IMR-90 (cell line): ENCODE results near the gene SERPINB1. TPM values are rescaled to one million over a fixed set of nuclear protein-coding genes. Genes with fewer than 3 reads are reported as not detected.

Source experiments
- ATAC-seq: fragments of 200-7000 bp; cut with Tn5 transposase; 2 replicates; pipeline ENCODE4 v1.9.1; 2020; ENCODE audit warnings: low read depth, mild to moderate bottlenecking, moderate library complexity
- BruUV-seq: library from RNA; stranded (reverse); fragments of 400-500 nt; replicated peaks from 2 replicates; lab custom pipeline; 2021; lab: Mats Ljungman, UMichigan
- CTCF ChIA-PET: fragments of 300-600 bp; formaldehyde crosslinking; extraction: SDS; loops from one replicate; lab custom pipeline; 2021; ENCODE audit warnings: antibody characterized with exemption; lab: Yijun Ruan, JAX
- POLR2A ChIA-PET: fragments of 300-600 bp; sonication (Branson Sonifier 250); formaldehyde crosslinking; loops from one replicate; lab custom pipeline; 2022; ENCODE audit warnings: antibody characterized with exemption; ENCODE audit not compliant: unreplicated experiment; lab: Charles Lee
- DNase-seq: peaks from one replicate; pipeline ENCODE4 v3.0.0; 2013
- H2AFZ ChIP-seq: replicated peaks from 2 replicates; pipeline ENCODE3; 2013; ENCODE audit warnings: low read length, mild to moderate bottlenecking; ENCODE audit not compliant: poor library complexity
- H2AK5ac ChIP-seq: 2 replicates; pipeline ENCODE4 v1.6.1; 2013; ENCODE audit warnings: low read depth, low read length, inconsistent platforms
- H2AK9ac ChIP-seq: replicated peaks from 2 replicates; pipeline ENCODE3; 2013; ENCODE audit warnings: mild to moderate bottlenecking, low read depth, low read length, moderate library complexity; ENCODE audit not compliant: poor library complexity
- H2BK120ac ChIP-seq: 2 replicates; pipeline ENCODE4 v1.6.1; 2013; ENCODE audit warnings: low read depth, low read length, inconsistent platforms
- H2BK15ac ChIP-seq: 3 replicates; pipeline ENCODE4 v1.6.1; 2013; ENCODE audit warnings: low read depth, low read length, inconsistent platforms
- H2BK20ac ChIP-seq: 2 replicates; pipeline ENCODE4 v1.6.1; 2013; ENCODE audit warnings: low read depth, mild to moderate bottlenecking, inconsistent platforms, low read length, moderate library complexity
- H2BK5ac ChIP-seq: 2 replicates; pipeline ENCODE4 v1.6.1; 2013; ENCODE audit warnings: mild to moderate bottlenecking, low read depth, low read length, inconsistent platforms; ENCODE audit not compliant: poor library complexity, severe bottlenecking
- H3K14ac ChIP-seq: replicated peaks from 2 replicates; pipeline ENCODE4 v1.6.1; 2013; ENCODE audit warnings: low read depth, low read length, inconsistent platforms
- H3K18ac ChIP-seq: 2 replicates; pipeline ENCODE4 v1.6.1; 2013; ENCODE audit warnings: low read depth, low read length, control low read depth
- H3K23ac ChIP-seq: 2 replicates; pipeline ENCODE4 v1.6.1; 2013; ENCODE audit warnings: low read depth, low read length, inconsistent platforms
- H3K27ac ChIP-seq: 2 replicates; pipeline ENCODE4 v1.5.1; 2013; ENCODE audit warnings: mild to moderate bottlenecking, control low read depth, low read length; ENCODE audit not compliant: insufficient read depth
- H3K27me3 ChIP-seq: 2 replicates; pipeline ENCODE4 v1.6.1; 2013; ENCODE audit warnings: low read length; ENCODE audit not compliant: control insufficient read depth, insufficient read depth
- H3K36me3 ChIP-seq: 2 replicates; pipeline ENCODE4 v1.6.1; 2013; ENCODE audit warnings: low read length, mixed read lengths; ENCODE audit not compliant: control insufficient read depth, insufficient read depth
- H3K4ac ChIP-seq: 2 replicates; pipeline ENCODE4 v1.6.1; 2013; ENCODE audit warnings: low read depth, low read length, inconsistent platforms
- H3K4me1 ChIP-seq: 2 replicates; pipeline ENCODE4 v1.6.1; 2013; ENCODE audit warnings: low read length, mixed read lengths; ENCODE audit not compliant: control insufficient read depth, insufficient read depth
- H3K4me2 ChIP-seq: 2 replicates; pipeline ENCODE4 v1.6.1; 2013; ENCODE audit warnings: low read depth, mild to moderate bottlenecking, control low read depth, low read length, moderate library complexity
- H3K4me3 ChIP-seq: 2 replicates; pipeline ENCODE4 v1.5.1; 2013; ENCODE audit warnings: low read depth, mild to moderate bottlenecking, control low read depth, low read length, moderate library complexity; ENCODE audit not compliant: insufficient read depth
- H3K56ac ChIP-seq: 2 replicates; pipeline ENCODE4 v1.6.1; 2013; ENCODE audit warnings: low read length, inconsistent platforms; ENCODE audit not compliant: insufficient read depth; ENCODE audit errors: extremely low read depth
- H3K79me1 ChIP-seq, 2 experiments: 2 replicates each; pipeline ENCODE4 v1.6.1; 2013; ENCODE audit warnings: low read length in 2 of 2, inconsistent platforms in 1 of 2, low read depth in 1 of 2
- H3K9ac ChIP-seq: 2 replicates; pipeline ENCODE4 v1.6.1; 2013; ENCODE audit warnings: low read depth, low read length, control low read depth
- H3K9me1 ChIP-seq: 2 replicates; pipeline ENCODE4 v1.6.1; 2013; ENCODE audit warnings: low read length, inconsistent platforms; ENCODE audit not compliant: insufficient read depth
- H3K9me3 ChIP-seq: 2 replicates; pipeline ENCODE4 v1.6.1; 2013; ENCODE audit warnings: low read length; ENCODE audit not compliant: control insufficient read depth, insufficient read depth
- H4K20me1 ChIP-seq: 2 replicates; pipeline ENCODE4 v1.6.1; 2013; ENCODE audit warnings: low read length, inconsistent platforms; ENCODE audit not compliant: insufficient read depth
- H4K5ac ChIP-seq: 2 replicates; pipeline ENCODE4 v1.6.1; 2013; ENCODE audit warnings: mild to moderate bottlenecking, low read depth, low read length, control low read depth
- H4K8ac ChIP-seq, 2 experiments: 2 replicates each; pipeline ENCODE4 v1.6.1; 2013; ENCODE audit warnings: low read depth in 2 of 2, low read length in 2 of 2, control low read depth in 1 of 2, inconsistent platforms in 1 of 2
- H4K91ac ChIP-seq: 2 replicates; pipeline ENCODE4 v1.6.1; 2013; ENCODE audit warnings: low read depth, low read length, inconsistent platforms; ENCODE audit not compliant: insufficient read depth
- BHLHE40 ChIP-seq: fragments of 150-350 bp; IDR thresholded peaks from 2 replicates; pipeline ENCODE4 v1.6.1; 2016; ENCODE audit warnings: mild to moderate bottlenecking, low read depth, low read length
- CEBPB ChIP-seq: IDR thresholded peaks from 2 replicates; pipeline ENCODE4 v1.6.1; 2012; ENCODE audit warnings: low read depth, low read length, improper control_type of control experiment
- CHD1 ChIP-seq: IDR thresholded peaks from 2 replicates; pipeline ENCODE4 v1.6.1; 2012; ENCODE audit warnings: low read depth, low read length, improper control_type of control experiment
- FOS ChIP-seq: fragments of 150-350 bp; IDR thresholded peaks from 2 replicates; pipeline ENCODE4 v1.6.1; 2016; ENCODE audit warnings: low read depth, low read length
- MAFK ChIP-seq: IDR thresholded peaks from 2 replicates; pipeline ENCODE4 v1.6.1; 2012; ENCODE audit warnings: low read depth, low read length, improper control_type of control experiment
- MAZ ChIP-seq: IDR thresholded peaks from 2 replicates; pipeline ENCODE4 v1.6.1; 2012; ENCODE audit warnings: low read depth, mild to moderate bottlenecking, low read length, improper control_type of control experiment, moderate library complexity, borderline replicate concordance
- MXI1 ChIP-seq: IDR thresholded peaks from 2 replicates; pipeline ENCODE4 v1.6.1; 2012; ENCODE audit warnings: low read depth, mild to moderate bottlenecking, low read length, moderate library complexity, borderline replicate concordance
- NFE2L2 ChIP-seq: fragments of 150-350 bp; IDR thresholded peaks from 2 replicates; pipeline ENCODE4 v1.6.1; 2016; ENCODE audit warnings: low read depth, mild to moderate bottlenecking, low read length
- POLR2A ChIP-seq: IDR thresholded peaks from 2 replicates; pipeline ENCODE4 v1.6.1; 2012; ENCODE audit warnings: mild to moderate bottlenecking, low read depth, low read length
- RAD21 ChIP-seq: IDR thresholded peaks from 2 replicates; pipeline ENCODE4 v1.6.1; 2012; ENCODE audit warnings: low read length, improper control_type of control experiment
- RCOR1 ChIP-seq: IDR thresholded peaks from 2 replicates; pipeline ENCODE4 v1.6.1; 2012; ENCODE audit warnings: mild to moderate bottlenecking, low read length, improper control_type of control experiment; ENCODE audit not compliant: insufficient replicate concordance
- RFX5 ChIP-seq: IDR thresholded peaks from 2 replicates; pipeline ENCODE4 v1.8.0; 2012; ENCODE audit warnings: low read depth, mild to moderate bottlenecking, low read length, moderate library complexity
- SMC3 ChIP-seq: fragments of 150-350 bp; IDR thresholded peaks from 2 replicates; pipeline ENCODE4 v1.6.1; 2016; ENCODE audit warnings: low read depth, mild to moderate bottlenecking, antibody characterized with exemption, low read length, moderate library complexity
- WGBS, 2 experiments: methylation state at CpG; one replicate each; pipeline versions ENCODE4 v1.1.5 to v1.1.7; 2013; ENCODE audit warnings: missing lambda C conversion rate in 2 of 2; ENCODE audit not compliant: insufficient read length in 1 of 2; ENCODE audit errors: extremely low coverage in 2 of 2; 5-methylcytosine and 5-hydroxymethylcytosine counted together
- dilution Hi-C: fragments of 300-500 bp; cut with HindIII; formaldehyde crosslinking; loops from one replicate; pipeline ENCODE4 v1.14.3; 2018; ENCODE audit warnings: low sequenced_read_pairs; ENCODE audit not compliant: unreplicated experiment
- in situ Hi-C: fragments of 300-500 bp; cut with MboI; formaldehyde crosslinking; loops from 3 replicates; pipeline ENCODE4 v1.14.3; 2019; ENCODE audit warnings: low sequenced_read_pairs, inconsistent platforms, mixed read lengths
- intact Hi-C: fragments of 100-400 bp; cut with micrococcal nuclease; formaldehyde crosslinking; loops from 2 replicates; pipeline ENCODE4 v1.10.0; 2022
- polyA plus RNA-seq, 3 experiments: library from polyadenylated mRNA; depleted of rRNA; stranded (reverse); fragments of >200 nt; gene quantifications; 2 replicates each; pipeline ENCODE4 v1.2.3, GENCODE V29; 2012; ENCODE audit warnings: low replicate concordance in 1 of 3
- total RNA-seq: library from RNA; depleted of rRNA; stranded (reverse); fragments of >200 nt; gene quantifications from 2 replicates; pipeline ENCODE4 v1.2.3, GENCODE V29; 2012
- TF ChIP-seq, protein P1 (sequence below): fragments of 150-350 bp; IDR thresholded peaks from 2 replicates; pipeline ENCODE4 v1.6.1; 2017; ENCODE audit warnings: mild to moderate bottlenecking, antibody characterized with exemption, low read length, low read depth
- TF ChIP-seq, protein P2 (sequence below): conservative IDR thresholded peaks from 2 replicates; pipeline ENCODE4 v1.5.1; 2012; ENCODE audit warnings: mild to moderate bottlenecking, low read depth, low read length, improper control_type of control experiment
- TF ChIP-seq, protein P3 (sequence below): fragments of 150-350 bp; IDR thresholded peaks from 2 replicates; pipeline ENCODE4 v1.6.1; 2016; ENCODE audit warnings: low read depth, mild to moderate bottlenecking, low read length, moderate library complexity, borderline replicate concordance

SERPINB1 gene
- total and polyA plus RNA-seq, 2 of the 4 experiments (the other 2 are of a cell fraction): 6.1 to 9.1 TPM

DNA sequence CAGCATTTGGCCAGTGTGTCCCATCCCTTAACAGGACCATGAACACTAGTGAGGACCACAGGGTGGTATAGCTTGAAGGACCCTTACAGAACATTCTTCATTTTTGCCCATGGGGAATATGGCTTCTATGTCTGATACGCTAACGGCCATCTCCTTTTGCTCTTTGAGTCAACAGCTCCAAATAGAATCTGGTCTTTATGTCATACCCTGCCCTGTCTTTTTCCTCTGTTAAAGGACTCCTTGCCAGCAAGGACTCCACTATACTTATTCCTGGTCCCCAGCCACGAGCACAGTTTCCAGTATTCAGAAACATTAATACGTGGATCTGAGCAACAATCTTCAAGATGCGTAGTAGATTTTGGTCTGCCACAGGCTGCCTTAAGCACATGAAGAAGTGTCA, 22.5 kb downstream of the SERPINB1 start:
- Histone ChIP-seq H4K20me1 (no peaks in the 10 kb centered on the region), H3K9me1 (peaks cover 8% of the 10 kb centered on the region), H3K4me1 (peaks cover 8% of the 10 kb centered on the region), H3K36me3 (no peaks in the 10 kb centered on the region), H2AK9ac (peak overlapping the region; percentile 66), H4K5ac (no peak overlapping the region), H3K56ac (no peak overlapping the region), H2BK20ac (no peak overlapping the region; the same call in 1 of the 2 replicates), H3K27ac (no peak overlapping the region), H4K91ac (no peak overlapping the region; the same call in 1 of the 2 replicates), H3K4me2 (no peak overlapping the region; the same call in 1 of the 2 replicates), H2AFZ (no peak overlapping the region), H3K9ac (no peak overlapping the region), H3K18ac (no peak overlapping the region), H3K4ac (peak overlapping the region; percentile 46; the same call in 1 of the 2 replicates), H3K14ac (peak overlapping the region; percentile 87), H3K23ac (peak overlapping the region; percentile 34; the same call in 1 of the 2 replicates), H3K27me3 (no peaks in the 10 kb centered on the region), H3K4me3 (no peak overlapping the region), H2BK120ac (peak overlapping the region; percentile 25; the same call in 1 of the 2 replicates), H2BK15ac (peak overlapping the region; percentile 47; the same call in 2 of the 3 replicates), H2BK5ac (no peak overlapping the region), H4K8ac (peak overlapping the region; percentile 14 to 46; a peak in 3 of 4 replicates), H3K79me1 (peaks cover 5 to 13% of the 10 kb centered on the region in 2 experiments; a peak in 3 of 4 replicates), H2AK5ac (peak overlapping the region; percentile 78), H3K9me3 (no peaks in the 10 kb centered on the region)
- ChIA-PET POLR2A (interaction anchor here (0.7 kb wide), 1 partner anchor 22 kb away, joined by 3 read pairs; the partner anchor contains the start of gene SERPINB1), CTCF (interaction anchor here (0.8 kb wide), 1 partner anchor 27 kb away, joined by 3 read pairs; no protein-coding TSS in a partner anchor)
- in situ Hi-C loops: no loop called here
- intact Hi-C loops: no loop called here
- TF ChIP-seq RFX5 (no peak), MXI1 (no peak), FOS (no peak), SMC3 (no peak), RCOR1 (no peak), MAFK (no peak), NFE2L2 (no peak), BHLHE40 (no peak), MAZ (no peak), CEBPB (no peak), POLR2A (no peak), RAD21 (no peak), CHD1 (no peak)
- TF ChIP-seq, protein P1, sequence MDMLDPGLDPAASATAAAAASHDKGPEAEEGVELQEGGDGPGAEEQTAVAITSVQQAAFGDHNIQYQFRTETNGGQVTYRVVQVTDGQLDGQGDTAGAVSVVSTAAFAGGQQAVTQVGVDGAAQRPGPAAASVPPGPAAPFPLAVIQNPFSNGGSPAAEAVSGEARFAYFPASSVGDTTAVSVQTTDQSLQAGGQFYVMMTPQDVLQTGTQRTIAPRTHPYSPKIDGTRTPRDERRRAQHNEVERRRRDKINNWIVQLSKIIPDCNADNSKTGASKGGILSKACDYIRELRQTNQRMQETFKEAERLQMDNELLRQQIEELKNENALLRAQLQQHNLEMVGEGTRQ: no peak
- TF ChIP-seq, protein P2, sequence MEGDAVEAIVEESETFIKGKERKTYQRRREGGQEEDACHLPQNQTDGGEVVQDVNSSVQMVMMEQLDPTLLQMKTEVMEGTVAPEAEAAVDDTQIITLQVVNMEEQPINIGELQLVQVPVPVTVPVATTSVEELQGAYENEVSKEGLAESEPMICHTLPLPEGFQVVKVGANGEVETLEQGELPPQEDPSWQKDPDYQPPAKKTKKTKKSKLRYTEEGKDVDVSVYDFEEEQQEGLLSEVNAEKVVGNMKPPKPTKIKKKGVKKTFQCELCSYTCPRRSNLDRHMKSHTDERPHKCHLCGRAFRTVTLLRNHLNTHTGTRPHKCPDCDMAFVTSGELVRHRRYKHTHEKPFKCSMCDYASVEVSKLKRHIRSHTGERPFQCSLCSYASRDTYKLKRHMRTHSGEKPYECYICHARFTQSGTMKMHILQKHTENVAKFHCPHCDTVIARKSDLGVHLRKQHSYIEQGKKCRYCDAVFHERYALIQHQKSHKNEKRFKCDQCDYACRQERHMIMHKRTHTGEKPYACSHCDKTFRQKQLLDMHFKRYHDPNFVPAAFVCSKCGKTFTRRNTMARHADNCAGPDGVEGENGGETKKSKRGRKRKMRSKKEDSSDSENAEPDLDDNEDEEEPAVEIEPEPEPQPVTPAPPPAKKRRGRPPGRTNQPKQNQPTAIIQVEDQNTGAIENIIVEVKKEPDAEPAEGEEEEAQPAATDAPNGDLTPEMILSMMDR: no peak
- TF ChIP-seq, protein P3, sequence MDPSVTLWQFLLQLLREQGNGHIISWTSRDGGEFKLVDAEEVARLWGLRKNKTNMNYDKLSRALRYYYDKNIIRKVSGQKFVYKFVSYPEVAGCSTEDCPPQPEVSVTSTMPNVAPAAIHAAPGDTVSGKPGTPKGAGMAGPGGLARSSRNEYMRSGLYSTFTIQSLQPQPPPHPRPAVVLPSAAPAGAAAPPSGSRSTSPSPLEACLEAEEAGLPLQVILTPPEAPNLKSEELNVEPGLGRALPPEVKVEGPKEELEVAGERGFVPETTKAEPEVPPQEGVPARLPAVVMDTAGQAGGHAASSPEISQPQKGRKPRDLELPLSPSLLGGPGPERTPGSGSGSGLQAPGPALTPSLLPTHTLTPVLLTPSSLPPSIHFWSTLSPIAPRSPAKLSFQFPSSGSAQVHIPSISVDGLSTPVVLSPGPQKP: no peak
- ATAC-seq: no peak
- 100% methylated on average over 1 of the region's 5 CpGs; no CpG with 5 or more reads in 1 of the 2 experiments for WGBS, 2 experiments
- BruUV-seq: no TSS peak
- dilution Hi-C loops: no loop called here
- no peak for DNase-seq
